Caco-2 (cell line): ENCODE results near the gene PPP1R36. TPM values are rescaled to one million over a fixed set of nuclear protein-coding genes. Genes with fewer than 3 reads are reported as not detected.
A peak's percentile ranks its signal among the peaks of the same experiment; 100 is the strongest.

Source experiments
- BruUV-seq: library from RNA; stranded (reverse); fragments of 400-500 nt; replicated peaks from 2 replicates; lab custom pipeline; 2021; lab: Mats Ljungman, UMichigan
- CTCF ChIA-PET: fragments of 300-600 bp; sonication (Branson Sonifier 250); formaldehyde crosslinking; loops from one replicate; lab custom pipeline; 2022; ENCODE audit warnings: antibody characterized with exemption; lab: Charles Lee
- POLR2A ChIA-PET: fragments of 300-600 bp; sonication (Branson Sonifier 250); formaldehyde crosslinking; loops from one replicate; lab custom pipeline; 2022; ENCODE audit warnings: antibody characterized with exemption; lab: Charles Lee
- DNase-seq, 2 experiments: peaks; one replicate each; pipeline versions ENCODE4 v3.0.0 to v3.0.0-alpha.2; 2020 to 2022
- H3K27me3 ChIP-seq: replicated peaks from 2 replicates; pipeline ENCODE4 v1.6.0; 2011; ENCODE audit warnings: low read length; ENCODE audit not compliant: control insufficient read depth, insufficient read depth
- H3K36me3 ChIP-seq: 2 replicates; pipeline ENCODE4 v1.5.1; 2011; ENCODE audit warnings: low read length; ENCODE audit not compliant: control insufficient read depth, insufficient read depth
- H3K4me1 ChIP-seq: fragments of 250-450 bp; sonication (Bioruptor Pico); 2 replicates; pipeline ENCODE4 v1.5.1; 2020; ENCODE audit warnings: mild to moderate bottlenecking
- H3K4me3 ChIP-seq: 2 replicates; pipeline ENCODE4 v1.5.1; 2011; ENCODE audit warnings: low read depth, mild to moderate bottlenecking, control low read depth, low read length
- H3K9me3 ChIP-seq: fragments of 250-450 bp; sonication (Bioruptor Pico); 2 replicates; pipeline ENCODE4 v1.5.1; 2020; ENCODE audit warnings: mild to moderate bottlenecking, moderate library complexity
- H3K27ac Mint-ChIP-seq: one replicate; pipeline ENCODE4 v1.8.0; 2022; ENCODE audit warnings: mixed read lengths; ENCODE audit not compliant: unreplicated experiment
- H3K27me3 Mint-ChIP-seq: one replicate; pipeline ENCODE4 v1.8.0; 2022; ENCODE audit warnings: mixed read lengths; ENCODE audit not compliant: insufficient read depth, unreplicated experiment
- H3K36me3 Mint-ChIP-seq: one replicate; pipeline ENCODE4 v1.8.0; 2022; ENCODE audit warnings: mild to moderate bottlenecking, mixed read lengths; ENCODE audit not compliant: insufficient read depth, unreplicated experiment
- H3K4me1 Mint-ChIP-seq: one replicate; pipeline ENCODE4 v1.8.0; 2022; ENCODE audit warnings: low read depth, mixed read lengths; ENCODE audit not compliant: unreplicated experiment
- H3K4me3 Mint-ChIP-seq: one replicate; pipeline ENCODE4 v1.8.0; 2022; ENCODE audit warnings: mild to moderate bottlenecking, moderate library complexity, mixed read lengths; ENCODE audit not compliant: unreplicated experiment
- H3K9me3 Mint-ChIP-seq: one replicate; pipeline ENCODE4 v1.8.0; 2022; ENCODE audit warnings: mixed read lengths; ENCODE audit not compliant: unreplicated experiment
- CTCF ChIP-seq, 2 experiments: fragments of 200-600 bp in 1 of 2; IDR thresholded peaks; 1 replicate in 1 of 2; 2 replicates in 1 of 2; pipeline versions ENCODE4 v1.5.1 to v1.8.0; 2011 to 2022; ENCODE audit warnings: antibody characterized with exemption in 1 of 2, control low read depth in 1 of 2, inconsistent platforms in 1 of 2, low read depth in 1 of 2, low read length in 1 of 2, mild to moderate bottlenecking in 1 of 2, moderate library complexity in 1 of 2; ENCODE audit not compliant: insufficient read depth in 1 of 2, severe bottlenecking in 1 of 2, unreplicated experiment in 1 of 2
- intact Hi-C: fragments of 100-400 bp; cut with micrococcal nuclease; formaldehyde crosslinking; loops from one replicate; pipeline ENCODE4 v1.10.0; 2022; ENCODE audit not compliant: unreplicated experiment
- total RNA-seq: library from RNA; stranded (reverse); gene quantifications from 2 replicates; pipeline ENCODE4 v1.2.3, GENCODE V29; 2022

Gene PPP1R36
- total RNA-seq, 1 experiment from 2014 or later: 2.9 TPM

DNA sequence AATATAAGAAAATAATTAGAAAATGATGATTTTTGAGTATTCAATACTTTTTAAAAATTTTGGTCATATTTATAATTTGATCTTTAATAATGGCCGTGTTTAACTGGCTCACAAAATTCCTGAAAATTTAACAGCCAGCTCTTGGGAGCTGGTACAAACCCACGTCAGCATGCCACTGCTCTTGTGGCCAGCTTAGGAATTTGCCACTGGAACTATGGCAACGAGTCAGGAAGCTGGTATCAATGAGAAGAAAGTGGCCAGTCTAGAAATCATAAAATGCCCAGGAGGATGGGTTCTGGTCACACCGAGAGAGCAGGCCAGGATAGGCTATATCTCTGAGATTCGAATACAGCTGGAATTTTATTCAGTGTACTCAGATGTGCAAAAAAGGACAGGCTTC is 82.3 kb downstream of the PPP1R36 start:
- H3K4me1 Mint-ChIP-seq: peaks cover 6% of the 10 kb centered on the region
- Histone ChIP-seq H3K36me3 (no peaks in the 10 kb centered on the region), H3K4me1 (peaks cover 17% of the 10 kb centered on the region), H3K9me3 (no peaks in the 10 kb centered on the region), H3K4me3 (no peak overlapping the region), H3K27me3 (no peaks in the 10 kb centered on the region)
- ChIA-PET POLR2A (interaction anchor here (0.6 kb wide), 1 partner anchor 67 kb away, joined by 3 read pairs; no protein-coding TSS in a partner anchor), CTCF (no interaction called here)
- TF ChIP-seq CTCF (IDR thresholded peaks at IDR 0.05; ENCODE audit: insufficient read depth in 1 of 2, low read depth in 1 of 2, low read length in 1 of 2, severe bottlenecking in 1 of 2, unreplicated experiment in 1 of 2): no peak
- no peak for DNase-seq
- H3K36me3 Mint-ChIP-seq: no peaks in the 10 kb centered on the region
- no peak overlapping the region for H3K27ac Mint-ChIP-seq
- H3K27me3 Mint-ChIP-seq: no peaks in the 10 kb centered on the region
- H3K4me3 Mint-ChIP-seq: no peak overlapping the region
- intact Hi-C loops: no loop called here
- BruUV-seq: no TSS peak
- H3K9me3 Mint-ChIP-seq: no peaks in the 10 kb centered on the region

- Mint-ChIP-seq H3K27ac (no peak overlapping the region), H3K4me1 (peaks cover 22% of the 10 kb centered on the region), H3K4me3 (no peak overlapping the region), H3K36me3 (peaks cover 6% of the 10 kb centered on the region), H3K9me3 (no peaks in the 10 kb centered on the region), H3K27me3 (no peaks in the 10 kb centered on the region)
- Histone ChIP-seq H3K4me3 (no peak overlapping the region), H3K36me3 (no peaks in the 10 kb centered on the region), H3K27me3 (no peaks in the 10 kb centered on the region), H3K4me1 (peaks cover 33% of the 10 kb centered on the region), H3K9me3 (no peaks in the 10 kb centered on the region)
- CTCF ChIA-PET: no interaction called here
- TF ChIP-seq CTCF (IDR thresholded peaks at IDR 0.05; ENCODE audit: insufficient read depth in 1 of 2, low read depth in 1 of 2, low read length in 1 of 2, severe bottlenecking in 1 of 2, unreplicated experiment in 1 of 2): no peak
- intact Hi-C loops: no loop called here
- POLR2A ChIA-PET: no interaction called here
- no TSS peak for BruUV-seq
- DNase-seq: no peak
Measured at GRCh38 chr14:64634558-64634957, 84.8 kb downstream of the PPP1R36 start.

- POLR2A ChIA-PET: interaction anchor here (0.6 to 1.3 kb wide), 3 partner anchors 63 to 156 kb away, joined by 3 to 10 read pairs (median 4); partner anchors contain the start of gene HSPA2
- peak; percentile 68 to 80 for DNase-seq
- Histone ChIP-seq H3K36me3 (no peaks in the 10 kb centered on the region), H3K27me3 (no peaks in the 10 kb centered on the region), H3K9me3 (no peaks in the 10 kb centered on the region), H3K4me1 (peaks cover 46% of the 10 kb centered on the region), H3K4me3 (no peak overlapping the region)
- H3K4me3 Mint-ChIP-seq: no peak overlapping the region
- no TSS peak for BruUV-seq
- H3K4me1 Mint-ChIP-seq: peaks cover 26% of the 10 kb centered on the region
- H3K36me3 Mint-ChIP-seq: peaks cover 6% of the 10 kb centered on the region
- H3K9me3 Mint-ChIP-seq: no peaks in the 10 kb centered on the region
- CTCF ChIA-PET: interaction anchor here (0.7 to 2.4 kb wide), 8 partner anchors 9 to 292 kb away, joined by 3 to 11 read pairs (median 4); partner anchors contain the start of gene HSPA2
- intact Hi-C loops: loop anchor here (1.0 kb wide), 1 partner anchor 96 kb away; the partner anchor contains the start of gene HSPA2
- H3K27ac Mint-ChIP-seq: no peak overlapping the region
- peak; percentile 82 to 87 for TF ChIP-seq CTCF (IDR thresholded peaks at IDR 0.05; ENCODE audit: insufficient read depth in 1 of 2, low read depth in 1 of 2, low read length in 1 of 2, severe bottlenecking in 1 of 2, unreplicated experiment in 1 of 2)
- no peaks in the 10 kb centered on the region for H3K27me3 Mint-ChIP-seq
Measured at GRCh38 chr14:64636208-64636979, 86.6 kb downstream of the PPP1R36 start.
